Measurements from ENCODE around the gene MAML3.
A peak's percentile ranks its signal among the peaks of the same experiment; 100 is the strongest.
"Not testable (repeated sequence)": the region's sequence is repeated elsewhere in the genome, so short reads cannot be mapped to it uniquely, and the experiment has no call there.

Gene MAML3

DNA sequence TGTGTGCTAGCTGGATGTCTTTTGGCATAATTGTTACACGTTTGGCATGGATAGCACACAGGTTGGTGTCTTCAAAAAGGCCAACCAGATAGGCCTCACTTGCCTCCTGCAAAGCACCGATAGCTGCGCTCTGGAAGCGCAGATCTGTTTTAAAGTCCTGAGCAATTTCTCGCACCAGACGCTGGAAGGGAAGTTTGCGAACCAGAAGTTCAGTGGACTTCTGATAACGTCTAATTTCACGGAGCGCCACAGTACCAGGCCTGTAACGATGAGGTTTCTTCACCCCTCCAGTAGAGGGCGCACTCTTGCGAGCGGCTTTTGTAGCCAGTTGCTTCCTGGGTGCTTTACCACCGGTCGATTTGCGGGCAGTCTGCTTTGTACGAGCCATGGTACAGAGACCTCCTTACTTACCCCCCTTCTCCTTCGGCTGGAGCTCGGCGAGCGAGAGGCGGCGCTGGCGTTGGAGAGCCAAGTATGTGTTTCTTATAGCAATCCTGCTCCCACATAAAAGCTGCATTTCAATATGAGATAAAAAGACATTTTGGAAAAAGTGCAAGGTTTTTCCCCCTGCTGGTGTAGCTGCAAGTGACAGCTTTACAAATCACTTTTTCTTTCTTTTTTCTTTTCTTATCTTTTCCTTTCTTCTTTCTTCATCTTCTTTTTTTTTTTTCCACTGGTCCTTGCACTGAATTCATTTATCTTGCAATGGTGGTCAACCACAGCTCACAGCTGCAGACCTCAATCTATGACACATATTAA lies 455.6 kb downstream of the MAML3 start:
- H3K4me1 Mint-ChIP-seq (ENCODE audit: low read depth); H3K4me3 Mint-ChIP-seq; H3K27ac Mint-ChIP-seq; intact Hi-C loops (cut with micrococcal nuclease); H3K27me3 Mint-ChIP-seq: not testable (repeated sequence)
- H3K9me3 Mint-ChIP-seq, result peaks cover 17% of the 10 kb centered on the region
- peaks cover 68% of the 10 kb centered on the region for H3K36me3 Mint-ChIP-seq (ENCODE audit: low read depth)

DNA sequence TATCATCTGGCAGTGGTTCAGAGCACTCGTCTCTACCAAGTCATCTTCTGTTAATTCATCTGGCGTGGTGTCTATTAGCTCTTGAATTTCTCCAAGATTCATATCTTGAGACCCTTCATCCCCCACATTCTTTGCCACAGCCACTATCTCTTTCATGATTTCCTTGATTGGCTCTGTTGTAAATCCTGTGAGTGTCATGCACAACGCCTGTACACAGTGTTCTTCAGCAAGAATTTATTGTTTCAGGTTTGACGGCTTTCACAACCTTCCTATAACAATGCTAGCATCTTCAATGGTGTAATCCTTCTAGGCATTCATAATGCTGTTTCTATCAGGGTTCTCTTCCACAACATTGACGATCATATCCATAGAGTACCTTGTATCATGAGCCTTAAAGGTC lies 457.5 kb downstream of the MAML3 start:
- H3K4me1 Mint-ChIP-seq (ENCODE audit: low read depth), result peaks cover 13% of the 10 kb centered on the region
- H3K4me3 Mint-ChIP-seq, result no peak overlapping the region
- intact Hi-C loops (cut with micrococcal nuclease), result no loop called here
- peaks cover 17% of the 10 kb centered on the region for H3K9me3 Mint-ChIP-seq
- no peak overlapping the region for H3K27ac Mint-ChIP-seq
- peaks cover 60% of the 10 kb centered on the region for H3K36me3 Mint-ChIP-seq (ENCODE audit: low read depth)
- H3K27me3 Mint-ChIP-seq, result no peaks in the 10 kb centered on the region

DNA sequence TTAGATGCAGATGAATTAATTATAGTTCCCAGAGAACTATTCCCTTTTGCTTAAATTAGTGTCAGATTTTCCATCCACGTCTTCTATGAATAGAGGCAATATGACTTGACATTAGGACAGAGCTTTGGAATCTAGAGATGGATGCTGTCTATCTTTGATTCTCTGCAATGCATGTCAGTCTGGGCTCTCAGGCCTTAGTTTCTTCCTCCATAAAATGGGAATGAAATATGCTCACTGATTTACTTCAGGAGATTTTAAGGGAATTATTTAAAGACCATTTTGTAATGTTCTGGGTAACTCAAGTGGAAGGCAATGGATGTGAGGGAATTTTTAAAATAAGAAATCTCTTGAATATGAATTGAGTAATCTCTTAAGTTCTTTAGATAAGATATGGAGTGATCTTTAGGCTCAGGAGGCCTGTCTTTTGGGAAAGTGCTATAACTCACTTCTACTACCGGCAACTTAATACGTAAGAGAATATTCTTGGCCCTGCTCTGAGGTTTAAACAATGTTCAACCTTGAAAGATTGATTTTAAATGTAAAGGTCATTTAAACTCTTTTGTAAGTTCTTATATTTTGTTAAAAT lies 459.4 kb downstream of the MAML3 start:
- intact Hi-C loops (cut with micrococcal nuclease), result no loop called here
- Mint-ChIP-seq H3K27me3 (no peaks in the 10 kb centered on the region), H3K36me3 (ENCODE audit: low read depth) (peaks cover 50% of the 10 kb centered on the region), H3K4me3 (no peak overlapping the region), H3K9me3 (peaks cover 17% of the 10 kb centered on the region), H3K27ac (no peak overlapping the region), H3K4me1 (ENCODE audit: low read depth) (peaks cover 24% of the 10 kb centered on the region)

DNA sequence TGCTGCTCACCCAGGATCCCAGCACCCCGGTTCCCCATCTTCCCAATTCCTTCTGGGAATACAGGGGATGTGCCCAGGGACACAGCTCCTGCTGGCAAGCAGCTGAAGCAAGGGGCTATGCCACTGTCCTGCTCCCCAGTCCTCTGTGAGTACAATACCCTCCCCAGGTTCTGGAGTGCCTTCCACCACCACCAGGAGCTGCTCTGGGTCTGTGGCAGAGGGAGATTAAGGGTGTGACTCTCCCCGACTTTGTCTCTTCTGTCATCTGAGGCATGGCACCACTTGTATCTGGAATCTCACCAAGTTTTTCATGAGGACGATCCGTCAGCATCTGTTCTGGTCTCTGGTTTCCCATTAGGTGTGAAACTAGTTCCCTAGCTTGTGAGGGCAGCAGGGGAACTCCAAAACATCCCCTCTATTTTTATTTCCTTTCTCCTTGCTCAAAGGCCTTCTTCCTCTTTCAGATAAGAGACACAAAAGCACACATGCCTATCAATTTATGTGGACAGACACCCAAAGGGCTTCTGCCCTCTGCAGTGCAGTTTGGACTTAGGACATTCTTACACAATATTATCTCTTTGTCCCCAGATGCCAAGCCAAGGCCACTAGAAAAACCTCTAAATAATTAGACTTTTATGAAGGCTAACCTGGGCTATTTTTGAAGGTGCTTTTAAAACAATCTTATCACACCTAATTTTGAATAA lies 461.5 kb downstream of the MAML3 start:
- Mint-ChIP-seq H3K9me3 (peaks cover 16% of the 10 kb centered on the region), H3K27ac (peak overlapping the region; percentile 39), H3K4me1 (ENCODE audit: low read depth) (peaks cover 33% of the 10 kb centered on the region), H3K4me3 (no peak overlapping the region), H3K36me3 (ENCODE audit: low read depth) (peaks cover 43% of the 10 kb centered on the region), H3K27me3 (no peaks in the 10 kb centered on the region)
- intact Hi-C loops (cut with micrococcal nuclease), result no loop called here

DNA sequence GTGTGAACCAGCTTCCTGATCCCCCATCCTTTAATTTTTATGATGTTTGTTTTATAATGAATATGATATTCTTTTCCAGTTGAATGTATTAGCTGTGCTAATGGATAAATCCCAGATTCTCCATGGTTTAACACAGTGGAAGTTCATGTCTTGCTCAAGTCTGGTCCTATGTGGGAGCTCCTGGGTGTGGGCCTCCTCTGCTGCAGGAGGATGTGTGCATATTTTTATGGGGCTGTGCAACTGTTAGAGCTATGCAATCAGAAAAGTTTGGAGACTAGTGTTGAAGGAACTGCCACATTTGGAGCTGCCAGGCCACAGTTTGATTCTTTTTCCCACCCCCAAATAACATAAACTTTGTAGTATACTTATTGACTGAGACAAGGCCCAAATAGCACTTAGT lies 463.6 kb downstream of the MAML3 start:
- H3K9me3 Mint-ChIP-seq, result no peaks in the 10 kb centered on the region
- H3K36me3 Mint-ChIP-seq (ENCODE audit: low read depth), result peaks cover 32% of the 10 kb centered on the region
- H3K27me3 Mint-ChIP-seq, result no peaks in the 10 kb centered on the region
- intact Hi-C loops (cut with micrococcal nuclease), result no loop called here
- peaks cover 33% of the 10 kb centered on the region for H3K4me1 Mint-ChIP-seq (ENCODE audit: low read depth)
- no peak overlapping the region for H3K27ac Mint-ChIP-seq
- no peak overlapping the region for H3K4me3 Mint-ChIP-seq

DNA sequence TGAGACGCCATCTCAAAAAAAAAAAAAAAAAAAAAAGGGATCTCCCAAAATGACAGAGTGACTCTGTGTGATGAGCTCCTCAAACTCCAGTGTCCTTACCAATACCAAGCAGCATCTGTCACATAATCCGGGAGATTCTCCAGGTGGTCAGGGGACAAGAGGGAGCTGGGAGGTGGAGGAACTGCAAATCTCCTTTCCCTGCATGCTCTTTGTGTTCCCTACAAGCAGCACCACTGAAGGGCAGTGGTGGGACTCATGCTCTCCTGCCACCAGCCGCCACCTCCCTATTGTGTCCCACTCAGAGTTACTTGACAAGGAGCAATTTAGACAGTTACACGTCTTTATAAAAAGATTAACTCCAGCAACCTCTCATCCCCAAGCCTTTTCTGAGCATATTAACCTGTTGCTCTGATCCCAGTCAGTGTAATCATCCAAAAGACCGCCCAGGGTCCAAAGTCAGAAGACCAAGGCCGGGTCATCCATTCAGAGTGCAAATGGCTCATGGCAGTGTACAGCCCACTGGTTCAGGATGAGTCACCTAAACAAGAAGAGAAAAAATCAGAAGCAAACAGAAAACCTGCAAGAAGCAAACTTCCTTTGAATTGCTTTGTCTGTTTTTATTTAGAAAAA lies 464.8 kb downstream of the MAML3 start:
- H3K4me3 Mint-ChIP-seq, result no peak overlapping the region
- intact Hi-C loops (cut with micrococcal nuclease), result no loop called here
- no peaks in the 10 kb centered on the region for H3K9me3 Mint-ChIP-seq

DNA sequence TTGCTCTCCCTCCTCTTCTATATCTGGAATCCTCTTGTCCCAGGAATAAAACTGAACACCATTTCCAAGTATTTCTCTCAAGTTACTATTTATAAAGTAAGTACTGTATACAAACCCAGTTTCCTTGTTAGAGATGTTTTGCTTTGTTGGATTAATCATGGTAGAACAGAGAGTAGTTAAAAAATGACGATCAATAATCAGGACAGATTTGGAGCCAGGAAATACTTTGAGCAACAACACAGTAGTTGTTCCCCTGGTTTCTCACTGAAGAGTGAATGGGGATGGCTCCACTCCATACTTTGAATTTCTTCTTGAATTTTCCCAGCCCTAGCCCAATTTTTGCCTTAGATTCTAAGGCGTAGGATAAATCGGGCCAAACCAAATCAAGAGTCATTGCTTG lies 467.0 kb downstream of the MAML3 start:
- Mint-ChIP-seq H3K4me3 (no peak overlapping the region), H3K27me3 (no peaks in the 10 kb centered on the region), H3K9me3 (no peaks in the 10 kb centered on the region), H3K4me1 (ENCODE audit: low read depth) (peaks cover 48% of the 10 kb centered on the region), H3K36me3 (ENCODE audit: low read depth) (peaks cover 40% of the 10 kb centered on the region), H3K27ac (no peak overlapping the region)
- intact Hi-C loops (cut with micrococcal nuclease), result no loop called here

More for the DNA sequence above, 464.8 kb downstream of the MAML3 start:
- Mint-ChIP-seq H3K36me3 (ENCODE audit: low read depth) (peaks cover 40% of the 10 kb centered on the region), H3K27ac (no peak overlapping the region), H3K27me3 (no peaks in the 10 kb centered on the region), H3K4me1 (ENCODE audit: low read depth) (peaks cover 40% of the 10 kb centered on the region)

DNA sequence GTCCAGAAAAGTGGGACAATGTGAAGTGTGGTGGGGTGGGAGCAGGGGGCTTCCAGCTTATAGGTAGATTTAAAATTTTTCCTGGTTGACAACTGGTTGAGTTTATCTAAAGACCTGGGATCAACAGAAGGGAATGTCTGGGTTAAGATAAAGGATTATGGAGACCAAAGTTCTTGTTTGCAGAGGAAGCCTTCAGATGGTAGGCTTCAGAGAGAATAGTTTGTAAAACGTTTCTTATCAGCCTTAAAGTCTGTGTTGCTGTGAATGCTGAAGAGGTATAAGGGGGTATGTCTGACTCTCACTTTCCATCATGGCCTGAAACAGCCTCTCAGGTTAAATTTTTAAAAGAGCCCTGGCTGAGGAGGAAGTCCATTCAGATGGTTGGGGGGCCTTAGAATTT lies 467.9 kb downstream of the MAML3 start:
- Mint-ChIP-seq H3K9me3 (no peaks in the 10 kb centered on the region), H3K4me3 (no peak overlapping the region), H3K36me3 (ENCODE audit: low read depth) (peaks cover 44% of the 10 kb centered on the region), H3K27me3 (no peaks in the 10 kb centered on the region), H3K27ac (no peak overlapping the region), H3K4me1 (ENCODE audit: low read depth) (peaks cover 46% of the 10 kb centered on the region)
- intact Hi-C loops (cut with micrococcal nuclease), result no loop called here

DNA sequence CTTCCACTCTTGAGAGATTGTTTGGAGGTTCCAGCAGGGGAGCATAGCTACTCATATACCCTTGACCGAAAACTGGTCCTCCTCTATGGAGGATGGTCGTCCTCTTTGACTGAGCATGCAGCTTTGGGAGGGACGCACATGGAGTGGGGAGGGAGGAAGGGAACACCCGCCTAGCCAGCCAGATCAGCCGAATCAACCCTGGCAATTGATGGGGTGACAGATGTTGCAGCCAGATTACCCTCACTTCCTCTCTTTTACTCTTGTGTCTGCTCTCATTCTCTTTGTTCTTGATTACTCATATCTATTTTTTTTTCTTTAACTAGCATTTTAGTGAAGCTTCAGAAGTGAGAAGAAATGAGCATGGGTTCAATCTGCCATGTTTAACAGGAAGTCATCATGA lies 468.8 kb downstream of the MAML3 start:
- intact Hi-C loops (cut with micrococcal nuclease), result no loop called here
- H3K4me1 Mint-ChIP-seq (ENCODE audit: low read depth), result peaks cover 40% of the 10 kb centered on the region
- no peaks in the 10 kb centered on the region for H3K27me3 Mint-ChIP-seq
- H3K4me3 Mint-ChIP-seq, result no peak overlapping the region
- H3K36me3 Mint-ChIP-seq (ENCODE audit: low read depth), result peaks cover 52% of the 10 kb centered on the region
- no peaks in the 10 kb centered on the region for H3K9me3 Mint-ChIP-seq
- peak overlapping the region; percentile 32 for H3K27ac Mint-ChIP-seq

DNA sequence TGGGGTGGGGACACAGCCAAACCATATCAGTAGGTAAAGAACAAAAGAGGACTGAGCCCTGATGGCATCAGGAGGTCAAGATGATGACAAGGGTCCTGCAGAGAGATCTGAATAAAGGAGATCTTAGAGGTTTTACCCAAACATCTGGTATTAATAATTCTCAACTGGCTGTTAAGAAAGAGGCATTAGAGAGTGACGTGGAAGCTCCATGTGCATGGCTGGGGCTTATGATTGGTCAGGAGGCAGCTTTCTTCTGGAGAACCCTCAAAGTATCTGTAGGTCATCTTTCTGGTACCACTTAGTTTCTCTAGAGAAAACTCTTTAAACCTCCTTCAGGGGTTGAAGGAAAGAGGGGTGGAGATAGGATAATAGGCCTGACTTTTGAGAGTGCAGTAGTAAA lies 469.6 kb downstream of the MAML3 start:
- Mint-ChIP-seq H3K27me3 (no peaks in the 10 kb centered on the region), H3K4me3 (no peak overlapping the region), H3K27ac (no peak overlapping the region), H3K4me1 (ENCODE audit: low read depth) (peaks cover 39% of the 10 kb centered on the region), H3K36me3 (ENCODE audit: low read depth) (peaks cover 59% of the 10 kb centered on the region), H3K9me3 (no peaks in the 10 kb centered on the region)
- intact Hi-C loops (cut with micrococcal nuclease), result no loop called here

DNA sequence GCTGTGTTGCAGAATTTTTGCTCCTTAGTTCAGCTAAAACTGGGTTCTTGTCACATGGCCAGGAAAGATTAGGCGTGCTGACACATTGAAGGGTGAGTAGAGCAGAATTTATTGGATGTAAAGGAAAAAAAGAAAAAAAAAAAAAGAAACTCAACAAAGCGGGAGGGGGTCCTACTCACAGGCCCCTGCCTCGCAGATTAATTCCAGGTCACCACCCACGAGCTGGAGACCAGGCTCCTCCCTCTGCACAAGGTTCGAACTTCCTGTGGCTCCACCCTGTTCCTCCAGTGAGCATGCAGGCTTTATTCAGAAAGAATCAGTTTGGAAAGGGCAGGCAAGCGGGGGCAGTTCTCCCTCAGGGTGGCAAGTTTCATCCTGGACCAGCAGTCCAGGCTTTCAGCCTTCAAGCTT lies 471.2 kb downstream of the MAML3 start:
- Mint-ChIP-seq H3K27me3 (no peaks in the 10 kb centered on the region), H3K27ac (peak overlapping the region; percentile 66), H3K9me3 (no peaks in the 10 kb centered on the region), H3K36me3 (ENCODE audit: low read depth) (peaks cover 70% of the 10 kb centered on the region), H3K4me1 (ENCODE audit: low read depth) (peaks cover 31% of the 10 kb centered on the region), H3K4me3 (no peak overlapping the region)
- intact Hi-C loops (cut with micrococcal nuclease), result no loop called here

DNA sequence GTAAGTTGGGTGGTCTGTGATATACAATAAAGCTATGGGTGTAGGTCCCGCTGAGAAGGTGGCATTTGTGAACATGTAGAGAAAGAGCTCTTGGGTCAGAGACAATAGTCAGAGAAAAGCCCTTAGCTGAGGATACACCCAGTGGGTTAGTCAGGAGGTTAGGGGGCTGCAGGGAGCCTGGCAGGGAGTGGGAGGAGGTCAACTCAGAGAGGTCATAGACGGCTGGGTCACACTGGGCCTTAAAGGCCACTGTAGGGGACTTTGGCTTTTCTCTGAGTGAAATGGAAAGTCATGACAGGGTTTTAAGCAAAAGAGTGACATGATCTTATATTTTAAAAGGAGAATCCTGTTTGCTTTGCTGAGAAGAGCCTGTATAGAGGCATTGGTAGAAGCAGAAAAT lies 471.7 kb downstream of the MAML3 start:
- Mint-ChIP-seq H3K27ac (peak overlapping the region; percentile 66), H3K36me3 (ENCODE audit: low read depth) (peaks cover 75% of the 10 kb centered on the region), H3K4me3 (no peak overlapping the region), H3K27me3 (no peaks in the 10 kb centered on the region), H3K9me3 (no peaks in the 10 kb centered on the region), H3K4me1 (ENCODE audit: low read depth) (peaks cover 31% of the 10 kb centered on the region)
- intact Hi-C loops (cut with micrococcal nuclease), result no loop called here

DNA sequence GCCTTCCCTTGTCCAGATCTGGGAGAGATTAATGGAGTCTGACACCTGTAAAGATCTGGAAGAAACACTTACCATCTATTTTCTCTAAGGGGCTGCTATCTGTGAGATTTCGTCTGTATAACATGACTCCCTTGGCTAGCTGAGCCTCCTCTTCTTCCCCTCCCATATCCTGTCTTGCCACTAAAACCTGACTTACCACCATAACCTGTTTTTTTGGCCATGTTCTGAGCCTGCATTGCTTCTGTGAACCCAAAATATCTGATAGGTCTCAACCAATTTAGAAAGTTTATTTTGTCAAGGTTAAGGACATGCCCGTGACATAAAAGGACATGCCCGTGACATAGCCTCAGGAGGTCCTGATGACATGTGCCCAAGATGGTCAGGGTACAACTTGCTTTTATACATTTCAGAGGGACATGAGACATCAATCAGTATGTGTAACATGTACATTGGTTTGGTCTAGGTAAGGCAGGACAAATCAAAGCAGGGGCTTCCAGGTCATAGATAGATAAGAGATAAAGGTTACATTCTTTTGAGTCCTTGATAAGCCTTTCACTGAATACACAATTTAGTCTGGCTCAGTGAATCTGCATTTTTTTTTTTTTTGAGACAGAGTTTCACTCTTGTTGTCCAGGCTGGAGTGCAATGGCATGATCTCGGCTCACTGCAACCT lies 476.9 kb downstream of the MAML3 start:
- H3K27ac Mint-ChIP-seq, result peak overlapping the region; percentile 52
- peaks cover 56% of the 10 kb centered on the region for H3K4me1 Mint-ChIP-seq (ENCODE audit: low read depth)
- peaks cover 65% of the 10 kb centered on the region for H3K36me3 Mint-ChIP-seq (ENCODE audit: low read depth)
- no peaks in the 10 kb centered on the region for H3K9me3 Mint-ChIP-seq
- no peaks in the 10 kb centered on the region for H3K27me3 Mint-ChIP-seq
- H3K4me3 Mint-ChIP-seq, result no peak overlapping the region
- intact Hi-C loops (cut with micrococcal nuclease), result no loop called here

DNA sequence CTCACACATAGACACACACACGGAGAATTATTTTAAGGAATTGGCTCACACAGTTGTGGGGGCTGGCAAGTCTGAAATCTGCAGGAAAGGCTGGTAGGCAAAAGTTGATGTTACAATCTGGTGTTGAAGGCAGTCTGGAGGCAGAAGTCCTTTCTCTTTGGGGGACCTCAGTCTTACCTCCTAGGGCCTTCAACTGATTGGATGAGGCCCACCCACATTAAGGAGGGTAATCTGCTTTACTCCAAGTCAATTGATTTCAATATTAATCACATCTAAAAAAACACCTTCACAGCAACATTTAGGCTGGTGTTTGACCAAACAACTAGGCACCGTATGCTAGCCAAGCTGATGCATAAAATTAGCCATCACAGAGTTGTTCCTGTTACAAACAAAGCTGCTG lies 477.6 kb downstream of the MAML3 start:
- no peaks in the 10 kb centered on the region for H3K27me3 Mint-ChIP-seq
- intact Hi-C loops (cut with micrococcal nuclease), result no loop called here
- H3K9me3 Mint-ChIP-seq, result no peaks in the 10 kb centered on the region
- H3K4me3 Mint-ChIP-seq, result no peak overlapping the region
- H3K27ac Mint-ChIP-seq, result peak overlapping the region; percentile 85
- H3K4me1 Mint-ChIP-seq (ENCODE audit: low read depth), result peaks cover 52% of the 10 kb centered on the region
- peaks cover 65% of the 10 kb centered on the region for H3K36me3 Mint-ChIP-seq (ENCODE audit: low read depth)
